Activated CD4-positive, alpha-beta memory T cell treated with anti-CD3 and anti-CD28 coated beads for 36 hours (primary cell): ENCODE data around the gene ETDB. TPM values are rescaled to one million over a fixed set of nuclear protein-coding genes. Genes with fewer than 3 reads are reported as not detected.
A peak's percentile ranks its signal among the peaks of the same experiment; 100 is the strongest.

Experiments used
- CTCF ChIA-PET: fragments of 350-600 bp; sonication (Branson Sonifier 250); formaldehyde crosslinking; loops from one replicate; lab custom pipeline; 2021; ENCODE audit warnings: antibody characterized with exemption, inconsistent platforms; lab: Charles Lee
- POLR2A ChIA-PET: fragments of 350-600 bp; sonication (Branson Sonifier 250); formaldehyde crosslinking; loops from one replicate; lab custom pipeline; 2021; ENCODE audit warnings: antibody characterized with exemption; lab: Charles Lee
- DNase-seq: peaks from one replicate; pipeline ENCODE4 v3.0.0-alpha.2; 2020
- H3K27ac Mint-ChIP-seq: one replicate; pipeline ENCODE4 v1.8.0; 2021; ENCODE audit warnings: mixed read lengths
- H3K27me3 Mint-ChIP-seq: one replicate; pipeline ENCODE4 v1.8.0; 2021; ENCODE audit warnings: mixed read lengths
- H3K36me3 Mint-ChIP-seq: one replicate; pipeline ENCODE4 v1.8.0; 2021; ENCODE audit warnings: mixed read lengths
- H3K4me1 Mint-ChIP-seq: one replicate; pipeline ENCODE4 v1.8.0; 2021; ENCODE audit warnings: low read depth, mixed read lengths
- H3K4me3 Mint-ChIP-seq: one replicate; pipeline ENCODE4 v1.8.0; 2021; ENCODE audit warnings: mild to moderate bottlenecking, mixed read lengths
- H3K9me3 Mint-ChIP-seq: one replicate; pipeline ENCODE4 v1.8.0; 2021; ENCODE audit warnings: mixed read lengths
- intact Hi-C: fragments of 100-400 bp; cut with micrococcal nuclease; formaldehyde crosslinking; loops from one replicate; pipeline ENCODE4 v1.15.1; 2023
- total RNA-seq, 2 experiments: library from RNA; stranded (reverse); gene quantifications; one replicate each; pipeline ENCODE4 v1.2.3, GENCODE V29; 2021

The ETDB gene
- total RNA-seq, 2 experiments from 2014 or later, result not detected

- Mint-ChIP-seq H3K27me3 (no peaks in the 10 kb centered on the region), H3K36me3 (no peaks in the 10 kb centered on the region), H3K9me3 (no peaks in the 10 kb centered on the region), H3K4me3 (no peak overlapping the region), H3K27ac (no peak overlapping the region), H3K4me1 (peaks cover 3% of the 10 kb centered on the region)
- ChIA-PET CTCF (interaction anchor here (2.3 kb wide), 1 partner anchor 8 kb away, joined by 7 read pairs; no protein-coding TSS in a partner anchor), POLR2A (no interaction called here)
- DNase-seq, result no peak
- intact Hi-C loops, result no loop called here
These were observed 25.6 kb downstream of the ETDB start for GRCh38 chrX:135094726-135095125.

GRCh38 chrX:135089126-135089525 is 31.2 kb downstream of the ETDB start:
- DNase-seq, result no peak
- CTCF ChIA-PET, result no interaction called here
- H3K27ac Mint-ChIP-seq, result no peak overlapping the region
- H3K9me3 Mint-ChIP-seq, result no peaks in the 10 kb centered on the region
- H3K4me1 Mint-ChIP-seq, result peaks cover 6% of the 10 kb centered on the region
- no peak overlapping the region for H3K4me3 Mint-ChIP-seq
- H3K36me3 Mint-ChIP-seq, result no peaks in the 10 kb centered on the region
- H3K27me3 Mint-ChIP-seq, result peaks cover 1% of the 10 kb centered on the region
- POLR2A ChIA-PET, result no interaction called here
- intact Hi-C loops, result no loop called here

DNA sequence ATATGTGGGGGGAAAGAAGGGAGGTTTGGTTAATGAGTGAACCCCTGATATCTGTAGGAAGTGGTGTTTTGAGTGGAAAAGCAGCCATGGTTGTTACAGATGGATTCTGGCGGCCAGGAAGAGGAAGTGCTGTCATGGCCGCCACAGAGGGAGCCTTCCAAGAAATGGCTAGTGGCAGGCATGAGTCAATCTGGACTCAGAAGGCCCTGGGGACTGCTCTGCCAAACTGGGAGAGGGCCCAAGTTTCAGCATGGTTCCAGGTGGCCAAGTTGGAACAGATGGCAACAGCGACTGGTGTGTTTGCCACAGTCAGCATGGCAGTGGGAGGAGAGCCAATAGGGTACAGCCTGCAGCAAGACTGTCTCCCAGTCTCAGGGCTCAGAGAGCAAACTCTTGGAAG is 32.5 kb downstream of the ETDB start:
- H3K27me3 Mint-ChIP-seq, result peaks cover 1% of the 10 kb centered on the region
- H3K36me3 Mint-ChIP-seq, result no peaks in the 10 kb centered on the region
- DNase-seq, result no peak
- peaks cover 6% of the 10 kb centered on the region for H3K4me1 Mint-ChIP-seq
- CTCF ChIA-PET, result no interaction called here
- H3K27ac Mint-ChIP-seq, result no peak overlapping the region
- intact Hi-C loops, result loop anchor here (2.0 kb wide), 1 partner anchor 87 kb away; no protein-coding TSS in a partner anchor
- POLR2A ChIA-PET, result no interaction called here
- H3K9me3 Mint-ChIP-seq, result no peaks in the 10 kb centered on the region
- no peak overlapping the region for H3K4me3 Mint-ChIP-seq

GRCh38 chrX:135086197-135086854 is 34.0 kb downstream of the ETDB start:
- DNase-seq, result peak; percentile 48
- Mint-ChIP-seq H3K27me3 (peaks cover 1% of the 10 kb centered on the region), H3K27ac (peak overlapping the region; percentile 13), H3K9me3 (no peaks in the 10 kb centered on the region), H3K4me3 (no peak overlapping the region), H3K36me3 (no peaks in the 10 kb centered on the region), H3K4me1 (peaks cover 6% of the 10 kb centered on the region)
- intact Hi-C loops, result loop anchor here (1.0 to 2.0 kb wide), 2 partner anchors 86 to 121 kb away; no protein-coding TSS in a partner anchor
- CTCF ChIA-PET, result interaction anchor here (0.5 to 1.9 kb wide), 8 partner anchors 10 to 602 kb away, joined by 3 to 13 read pairs (median 4); partner anchors contain the start of gene SMIM10
- POLR2A ChIA-PET, result no interaction called here

GRCh38 chrX:135081693-135082404 is 38.5 kb downstream of the ETDB start:
- H3K4me1 Mint-ChIP-seq, result peaks cover 6% of the 10 kb centered on the region
- no peaks in the 10 kb centered on the region for H3K36me3 Mint-ChIP-seq
- intact Hi-C loops, result no loop called here
- no peak overlapping the region for H3K27ac Mint-ChIP-seq
- CTCF ChIA-PET, result no interaction called here
- peaks cover 1% of the 10 kb centered on the region for H3K27me3 Mint-ChIP-seq
- POLR2A ChIA-PET, result interaction anchor here (0.6 kb wide), 1 partner anchor 20 kb away, joined by 4 read pairs; no protein-coding TSS in a partner anchor
- no peaks in the 10 kb centered on the region for H3K9me3 Mint-ChIP-seq
- DNase-seq, result no peak
- H3K4me3 Mint-ChIP-seq, result no peak overlapping the region

Other genes starting within 250 kb of the ETDB start
- gene MOSPD1, start 205.3 kb downstream of the ETDB start, total RNA-seq, result 10 to 100 TPM; 10.1 to 10.6 TPM
- under 1 TPM; 0.19 to 0.34 TPM for gene SMIM10, start 129.5 kb downstream of the ETDB start, total RNA-seq
- gene RTL8B, start 98.0 kb downstream of the ETDB start, total RNA-seq, result under 1 TPM; 0.67 to 0.68 TPM
- 10 to 100 TPM; 27.9 to 29.4 TPM for gene RTL8C, start 88.2 kb downstream of the ETDB start, total RNA-seq
- gene RTL8A, start 68.4 kb downstream of the ETDB start, total RNA-seq, result 1 to 10 TPM; 7.0 to 8.8 TPM
- gene SMIM10L2B, start 21.8 kb downstream of the ETDB start, total RNA-seq, result under 1 TPM; 0.17 to 0.19 TPM
- not detected for gene CT55, start 50.9 kb upstream of the ETDB start, total RNA-seq
- not detected for gene ETDA, start 131.5 kb upstream of the ETDB start, total RNA-seq
- gene ETDC, start 189.0 kb upstream of the ETDB start, total RNA-seq, result not detected
- gene ZNF75D, start 223.6 kb upstream of the ETDB start, total RNA-seq, result 1 to 10 TPM; 4.5 to 5.1 TPM
- 1 to 10 TPM; 1.5 to 2.0 TPM for gene ZNF449, start 224.3 kb upstream of the ETDB start, total RNA-seq